Psoas muscle (tissue), 8 donors: ENCODE data around the gene PPP6R2. TPM values are rescaled to one million over a fixed set of nuclear protein-coding genes. Genes with fewer than 3 reads are reported as not detected.
A peak's percentile ranks its signal among the peaks of the same experiment; 100 is the strongest.

Experiments used
- ATAC-seq, 4 donors: fragments of 200-7000 bp; cut with Tn5 transposase; one replicate each; pipeline ENCODE4 v1.9.1; 2020; ENCODE audit warnings: moderate library complexity in 3 of 4, mild to moderate bottlenecking in 2 of 4
- DNase-seq, 2 donors: peaks; one replicate each; pipeline ENCODE4 v3.0.0-alpha.2; 2020
- H3K27ac ChIP-seq: fragments of 200-600 bp; one replicate; pipeline ENCODE4 v1.8.0; 2022
- H3K27me3 ChIP-seq, 3 donors: fragments of 200-600 bp in 1 of 3; one replicate each; pipeline versions ENCODE4 v1.6.1 to v1.8.0; 2013 to 2022; ENCODE audit warnings: low read length in 2 of 3, mild to moderate bottlenecking in 2 of 3, moderate library complexity in 1 of 3; ENCODE audit not compliant: insufficient read depth in 3 of 3
- H3K36me3 ChIP-seq, 2 donors: fragments of 200-600 bp in 1 of 2; one replicate each; pipeline versions ENCODE4 v1.6.1 to v1.8.0; 2013 to 2022; ENCODE audit warnings: low read depth in 1 of 2, mild to moderate bottlenecking in 1 of 2, moderate library complexity in 1 of 2; ENCODE audit not compliant: insufficient read depth in 1 of 2
- H3K4me1 ChIP-seq: fragments of 200-600 bp; one replicate; pipeline ENCODE4 v1.8.0; 2022
- H3K4me3 ChIP-seq: fragments of 200-600 bp; one replicate; pipeline ENCODE4 v1.8.0; 2022; ENCODE audit warnings: mild to moderate bottlenecking
- H3K9me3 ChIP-seq: fragments of 200-600 bp; one replicate; pipeline ENCODE4 v1.8.0; 2022
- CTCF ChIP-seq: fragments of 200-600 bp; IDR thresholded peaks from one replicate; pipeline ENCODE4 v1.8.0; 2022; ENCODE audit warnings: antibody characterized with exemption
- WGBS, 3 donors: extraction: QIAGEN DNeasy Blood & Tissue Kit; methylation state at CpG; one replicate each; pipeline versions ENCODE4 v1.1.6 to v1.1.7; 2013; 5-methylcytosine and 5-hydroxymethylcytosine counted together
- intact Hi-C, 2 donors: fragments of 100-400 bp; cut with DNase I; formaldehyde crosslinking; loops; one replicate each; pipeline versions ENCODE4 v1.11.0 to v1.14.2; 2022
- polyA plus RNA-seq, 3 donors: library from polyadenylated mRNA; stranded (reverse); fragments of 200-250 nt; gene quantifications; one replicate each; pipeline ENCODE4 v1.2.3, GENCODE V29; 2013
- total RNA-seq, 4 donors: library from RNA; stranded (reverse); fragmentation: NEBNext Ultra II Directional in 2 of 4; extraction: Animal tissue kit (Norgen Biotek cat#: 25700) in 2 of 4; gene quantifications; one replicate each; pipeline versions ENCODE4 v1.2.1 to v1.2.4, GENCODE V29; 2021 to 2023
- donor health status: healthy with polysubstance abuse.
- donor health status: DM: no; HTN: no; CAD: no; lungs with moderate emphysema.
- donor health status: Bipolar disorder and iron deficiency.
- donor health status: healthy.
- donor health status: DM: yes; HTN: yes; CAD: no.
- donor health status: DM: no; HTN: no; CAD: no.
- donor health status: DM: no; HTN: no; CAD: no.
- donor health status: DM: yes; HTN: yes; CAD: no.

The PPP6R2 gene
- total and polyA plus RNA-seq, 7 donors: 31.6 to 48.2 (median 41.6) TPM

GRCh38 chr22:50305923-50306566, 37.1 kb upstream of the PPP6R2 start:
- TF ChIP-seq CTCF: no peak
- intact Hi-C loops: no loop called here
- 7 to 20% (median 13%) methylated on average over 20 to 21 of the region's 21 CpGs for WGBS, 3 donors
- DNase-seq: peak; percentile 85 to 87
- Histone ChIP-seq H3K36me3 (no peaks in the 10 kb centered on the region), H3K4me1 (peaks cover 43% of the 10 kb centered on the region), H3K27me3 (peaks cover 0 to 6% (median 0%) of the 10 kb centered on the region in 3 donors), H3K9me3 (no peaks in the 10 kb centered on the region), H3K27ac (peak overlapping the region; percentile 83), H3K4me3 (peak overlapping the region; percentile 80)
- peak; percentile 68 to 78 (median 74) for ATAC-seq

GRCh38 chr22:50306753-50307749, 36.1 kb upstream of the PPP6R2 start, which contains the start of gene PLXNB2:
PLXNB2 (minus strand) TSS chr22:50307646; CDS start chr22:50290584, 17,062 bp downstream.
- Histone ChIP-seq H3K4me1 (peaks cover 38% of the 10 kb centered on the region), H3K27ac (peak within 1 kb of the TSS; percentile 83), H3K9me3 (no peaks in the 10 kb centered on the region), H3K4me3 (peak within 1 kb of the TSS; percentile 80), H3K27me3 (peaks cover 0 to 6% (median 0%) of the 10 kb centered on the region in 3 donors), H3K36me3 (no peaks in the 10 kb centered on the region)
- peak; percentile 87 to 88 for DNase-seq
- WGBS, 3 donors: 1 to 5% (median 2%) methylated on average over 58 to 100 of the region's 105 CpGs
- intact Hi-C loops: no loop called here
- no peak for TF ChIP-seq CTCF
- peak; percentile 56 to 74 (median 62) for ATAC-seq

GRCh38 chr22:50307890-50308596, 35.1 kb upstream of the PPP6R2 start:
- peak in 1 of 2 donors; percentile 62 for DNase-seq
- intact Hi-C loops: no loop called here
- no peak for ATAC-seq

More at GRCh38 chr22:50307890-50308596, 35.1 kb upstream of the PPP6R2 start:
- no peaks in the 10 kb centered on the region for H3K36me3 ChIP-seq
- peak overlapping the region; percentile 55 for H3K27ac ChIP-seq
- no peaks in the 10 kb centered on the region for H3K9me3 ChIP-seq
- peak overlapping the region; percentile 1 for H3K4me3 ChIP-seq
- no peak for TF ChIP-seq CTCF
- WGBS, 3 donors: 31 to 60% (median 40%) methylated on average over 13 to 19 of the region's 19 CpGs
- H3K27me3 ChIP-seq: peaks cover 0 to 6% (median 0%) of the 10 kb centered on the region in 3 donors
- peaks cover 28% of the 10 kb centered on the region for H3K4me1 ChIP-seq
